ENCODE data around the gene KCNE3.

The KCNE3 gene, protein sequence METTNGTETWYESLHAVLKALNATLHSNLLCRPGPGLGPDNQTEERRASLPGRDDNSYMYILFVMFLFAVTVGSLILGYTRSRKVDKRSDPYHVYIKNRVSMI

DNA sequence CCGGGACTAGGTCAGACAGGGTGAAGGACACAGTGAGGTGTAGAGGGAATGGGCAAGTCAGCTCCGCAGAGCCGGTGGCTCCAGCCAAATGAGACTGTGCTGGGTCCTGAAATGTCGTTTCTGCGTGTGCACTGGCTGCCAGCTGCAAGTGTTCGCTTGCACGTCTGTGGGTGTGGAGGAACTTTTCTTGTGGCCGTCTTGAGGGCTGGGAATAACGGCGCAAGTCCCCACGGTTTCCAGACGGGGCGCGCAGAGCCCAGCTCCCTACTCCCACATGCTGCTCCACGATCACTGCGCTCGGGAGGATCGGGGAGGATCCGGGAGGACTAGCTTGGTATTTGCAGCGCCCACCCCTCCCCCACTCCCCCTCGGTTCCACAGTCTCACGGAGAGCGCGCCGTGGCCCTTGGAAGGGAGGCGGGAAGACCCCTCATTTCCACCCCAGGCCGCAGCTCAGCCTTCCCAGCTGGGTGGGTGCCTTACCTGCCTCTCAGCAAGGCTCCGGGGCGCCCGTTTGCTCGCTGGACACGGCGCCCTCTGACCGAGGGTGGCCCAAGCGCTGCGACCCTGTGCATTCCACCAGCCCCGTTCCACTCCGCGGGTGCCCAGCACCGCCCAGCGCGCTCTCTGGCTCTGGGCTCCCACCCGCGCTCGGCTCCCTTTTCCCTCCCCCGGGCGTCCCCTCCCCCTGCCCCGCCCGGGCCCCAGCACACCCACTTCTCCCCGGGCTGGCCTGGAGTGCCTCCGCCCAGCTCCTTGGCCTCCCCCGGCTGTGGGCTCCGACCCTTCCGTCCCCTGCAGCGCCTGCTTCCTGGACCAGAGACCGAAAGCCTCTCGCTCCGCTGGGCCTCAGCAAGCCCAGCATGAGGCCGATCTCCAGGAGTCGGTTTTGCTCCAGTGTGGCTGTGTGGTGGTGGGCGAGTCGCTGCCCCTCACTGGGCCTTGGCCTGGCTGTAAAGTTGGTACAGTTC is at the start of gene KCNE3:
KCNE3 (minus strand) TSS at position 634 of the 970 bp plus-strand sequence. CDS start 9,986 bp downstream, outside the sequence.
- no peak within 1 kb of the TSS for H3K27ac Mint-ChIP-seq
- no peaks in the 10 kb centered on the region for H3K9me3 Mint-ChIP-seq
- H3K4me3 Mint-ChIP-seq = no peak within 1 kb of the TSS
- H3K36me3 Mint-ChIP-seq (ENCODE audit: low read depth) = no peaks in the 10 kb centered on the region
- H3K4me1 Mint-ChIP-seq (ENCODE audit: low read depth) = peaks cover 3% of the 10 kb centered on the region
- peaks cover 37% of the 10 kb centered on the region for H3K27me3 Mint-ChIP-seq (ENCODE audit: low read depth)

DNA sequence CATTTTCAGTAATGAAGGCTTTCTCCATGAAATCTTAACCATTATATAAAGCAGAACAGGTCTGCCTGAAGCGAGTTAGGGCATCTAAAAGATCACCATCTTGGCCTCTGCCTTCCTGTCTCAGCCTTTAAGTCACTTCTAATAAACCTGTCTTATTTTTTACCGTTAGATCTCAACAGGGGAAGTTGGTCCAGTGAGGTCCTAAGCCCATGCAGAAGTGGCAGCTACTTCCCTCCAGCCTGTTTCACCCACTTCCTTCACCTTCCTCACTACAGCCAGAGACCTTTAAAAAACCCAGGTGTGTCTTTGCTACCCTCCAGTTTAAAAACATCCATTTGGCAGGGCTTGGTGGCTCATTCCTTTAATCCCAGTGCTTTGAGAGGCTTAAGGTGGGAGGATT is 40.2 kb upstream of the KCNE3 start:
- no peaks in the 10 kb centered on the region for H3K36me3 Mint-ChIP-seq (ENCODE audit: low read depth)
- H3K27ac Mint-ChIP-seq = no peak overlapping the region
- H3K9me3 Mint-ChIP-seq = peaks cover under 1% of the 10 kb centered on the region
- peaks cover 6% of the 10 kb centered on the region for H3K27me3 Mint-ChIP-seq (ENCODE audit: low read depth)
- no peaks in the 10 kb centered on the region for H3K4me1 Mint-ChIP-seq (ENCODE audit: low read depth)
- no peak overlapping the region for H3K4me3 Mint-ChIP-seq

DNA sequence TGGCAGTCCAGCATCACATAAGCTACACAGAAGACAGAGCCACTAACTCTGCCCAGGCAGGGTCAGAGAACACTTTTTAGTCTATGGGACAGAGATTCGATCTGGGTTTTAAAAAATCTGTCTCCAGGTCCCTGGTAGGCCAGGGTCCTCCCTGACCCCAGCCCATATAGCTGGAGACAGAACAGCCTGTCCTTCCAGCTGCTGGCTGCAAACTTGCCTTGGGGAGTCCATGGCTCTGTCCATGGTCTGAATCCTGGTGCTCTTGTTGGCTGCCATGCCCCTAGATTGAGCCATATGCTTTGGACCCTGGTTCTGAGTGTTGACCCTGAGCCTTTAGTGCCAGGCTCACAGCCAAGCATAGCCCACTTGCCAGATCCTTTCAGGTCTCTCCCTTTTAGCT is 39.5 kb upstream of the KCNE3 start:
- H3K9me3 Mint-ChIP-seq = peaks cover 6% of the 10 kb centered on the region
- no peak overlapping the region for H3K27ac Mint-ChIP-seq
- H3K4me3 Mint-ChIP-seq = no peak overlapping the region
- no peaks in the 10 kb centered on the region for H3K27me3 Mint-ChIP-seq (ENCODE audit: low read depth)
- no peaks in the 10 kb centered on the region for H3K36me3 Mint-ChIP-seq (ENCODE audit: low read depth)
- no peaks in the 10 kb centered on the region for H3K4me1 Mint-ChIP-seq (ENCODE audit: low read depth)

DNA sequence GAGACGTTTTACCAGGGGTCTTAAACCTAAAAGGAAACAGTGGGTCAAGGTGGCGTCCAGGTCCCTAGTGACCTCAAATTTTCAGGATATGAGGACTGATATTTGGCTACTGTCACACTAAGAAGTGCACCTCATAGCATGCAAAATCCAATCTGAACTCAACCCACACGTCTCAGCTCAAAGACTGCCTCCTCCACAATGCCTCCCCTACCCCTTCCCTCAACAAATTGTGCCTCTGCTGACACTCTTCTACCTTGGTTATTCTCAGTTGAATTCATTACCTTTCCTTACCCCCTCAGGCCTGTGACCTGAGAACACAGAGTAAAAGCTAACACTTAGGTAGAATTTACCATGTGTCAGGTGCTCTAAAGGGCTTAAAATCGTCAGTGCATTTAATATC is 38.6 kb upstream of the KCNE3 start:
- Mint-ChIP-seq H3K36me3 (ENCODE audit: low read depth) (no peaks in the 10 kb centered on the region), H3K9me3 (peaks cover 12% of the 10 kb centered on the region), H3K27ac (no peak overlapping the region), H3K27me3 (ENCODE audit: low read depth) (no peaks in the 10 kb centered on the region), H3K4me1 (ENCODE audit: low read depth) (no peaks in the 10 kb centered on the region), H3K4me3 (no peak overlapping the region)

DNA sequence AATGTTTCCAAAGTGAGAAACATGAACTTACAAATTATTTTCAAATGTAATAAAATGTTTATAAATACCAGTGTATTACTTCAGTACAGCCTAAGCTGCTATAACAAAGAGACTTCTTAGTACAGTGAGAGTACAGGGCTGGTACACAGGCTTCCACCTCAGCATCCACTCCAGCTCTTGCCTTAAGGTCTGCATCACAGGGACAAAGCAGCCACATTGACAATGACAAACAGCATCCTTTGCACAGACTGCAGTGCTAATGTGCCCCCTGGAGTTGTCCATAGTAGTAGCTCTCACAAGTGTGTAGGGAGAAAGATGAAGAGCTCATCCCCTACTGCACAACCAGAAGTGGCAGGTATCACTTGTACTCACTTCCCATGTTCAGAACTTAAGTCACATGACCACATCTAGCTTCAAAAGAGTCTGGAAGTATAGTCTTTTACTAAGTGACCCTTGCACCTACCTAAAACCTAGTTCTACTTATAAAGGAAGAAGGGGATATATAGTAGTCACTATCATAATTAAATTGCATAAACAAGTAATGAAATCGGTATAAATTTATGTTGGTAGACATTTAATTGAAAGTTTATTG is 36.8 kb upstream of the KCNE3 start:
- H3K27me3 Mint-ChIP-seq (ENCODE audit: low read depth) = peaks cover 4% of the 10 kb centered on the region
- no peak overlapping the region for H3K4me3 Mint-ChIP-seq
- H3K27ac Mint-ChIP-seq = no peak overlapping the region
- no peaks in the 10 kb centered on the region for H3K36me3 Mint-ChIP-seq (ENCODE audit: low read depth)
- no peaks in the 10 kb centered on the region for H3K4me1 Mint-ChIP-seq (ENCODE audit: low read depth)
- H3K9me3 Mint-ChIP-seq = peaks cover 12% of the 10 kb centered on the region

DNA sequence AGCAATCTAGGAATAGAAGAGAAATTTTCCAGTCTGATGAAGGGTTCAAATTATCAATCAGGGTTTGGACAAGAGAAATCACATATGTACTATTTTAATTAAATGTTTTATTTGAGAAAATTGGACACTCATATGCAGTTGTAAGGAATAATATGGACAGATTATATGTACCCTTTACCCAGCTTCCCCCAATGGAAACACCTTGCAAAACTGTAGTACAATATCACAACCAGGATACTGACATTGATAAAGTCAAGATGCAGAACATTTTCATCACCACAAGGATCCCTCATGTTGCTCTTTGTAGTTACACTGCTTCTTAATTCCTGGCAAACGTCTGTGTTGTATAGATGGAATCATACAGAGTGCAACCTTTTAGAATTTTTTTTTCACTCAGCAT is 27.6 kb upstream of the KCNE3 start:
- Mint-ChIP-seq H3K4me1 (ENCODE audit: low read depth) (peaks cover 14% of the 10 kb centered on the region), H3K9me3 (no peaks in the 10 kb centered on the region), H3K27ac (no peak overlapping the region), H3K27me3 (ENCODE audit: low read depth) (peaks cover 5% of the 10 kb centered on the region), H3K36me3 (ENCODE audit: low read depth) (no peaks in the 10 kb centered on the region), H3K4me3 (peak overlapping the region; percentile 25)

DNA sequence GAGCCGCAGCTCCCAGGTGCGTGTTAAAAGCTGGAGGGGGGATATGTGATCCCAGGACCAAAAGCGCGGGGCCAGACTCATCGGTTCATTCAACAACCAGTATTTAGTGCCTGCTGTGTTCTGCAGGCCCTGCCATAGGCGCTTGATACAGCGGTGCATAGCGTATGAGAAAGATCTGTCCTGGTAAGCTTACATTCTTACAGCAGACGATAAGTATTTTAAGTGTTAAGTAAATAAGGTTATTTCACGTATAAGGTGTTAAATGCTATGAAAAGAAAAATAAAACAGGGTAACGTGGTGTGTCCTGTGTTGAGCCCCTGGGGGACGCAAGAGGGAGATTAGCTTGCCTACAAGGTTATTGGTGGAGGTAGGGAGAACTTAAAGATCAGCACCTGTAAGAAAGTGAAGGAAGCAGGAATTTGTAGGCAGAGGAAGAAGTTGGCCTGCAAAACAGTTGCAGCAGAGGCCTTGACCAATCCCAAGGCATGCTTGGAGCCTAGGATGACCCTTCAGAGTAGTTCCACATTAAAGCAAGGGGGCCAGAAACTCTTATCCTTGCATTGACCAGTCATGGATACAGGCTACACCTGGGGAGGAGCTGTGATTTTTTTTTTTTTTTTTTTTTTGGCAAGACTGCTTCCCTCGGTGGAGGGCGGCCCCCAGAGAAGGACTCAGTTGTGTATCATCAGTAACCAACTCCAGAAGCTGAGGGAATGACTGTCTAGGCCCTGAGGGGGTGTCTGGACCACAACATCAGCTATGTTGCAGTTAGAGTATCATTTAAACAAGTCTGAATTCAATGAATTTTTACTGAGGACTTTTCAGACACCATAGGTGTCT is 26.7 kb upstream of the KCNE3 start:
- Mint-ChIP-seq H3K27me3 (ENCODE audit: low read depth) (peaks cover 5% of the 10 kb centered on the region), H3K4me3 (peak overlapping the region; percentile 77), H3K4me1 (ENCODE audit: low read depth) (peaks cover 14% of the 10 kb centered on the region), H3K36me3 (ENCODE audit: low read depth) (no peaks in the 10 kb centered on the region), H3K27ac (peak overlapping the region; percentile 72), H3K9me3 (no peaks in the 10 kb centered on the region)

DNA sequence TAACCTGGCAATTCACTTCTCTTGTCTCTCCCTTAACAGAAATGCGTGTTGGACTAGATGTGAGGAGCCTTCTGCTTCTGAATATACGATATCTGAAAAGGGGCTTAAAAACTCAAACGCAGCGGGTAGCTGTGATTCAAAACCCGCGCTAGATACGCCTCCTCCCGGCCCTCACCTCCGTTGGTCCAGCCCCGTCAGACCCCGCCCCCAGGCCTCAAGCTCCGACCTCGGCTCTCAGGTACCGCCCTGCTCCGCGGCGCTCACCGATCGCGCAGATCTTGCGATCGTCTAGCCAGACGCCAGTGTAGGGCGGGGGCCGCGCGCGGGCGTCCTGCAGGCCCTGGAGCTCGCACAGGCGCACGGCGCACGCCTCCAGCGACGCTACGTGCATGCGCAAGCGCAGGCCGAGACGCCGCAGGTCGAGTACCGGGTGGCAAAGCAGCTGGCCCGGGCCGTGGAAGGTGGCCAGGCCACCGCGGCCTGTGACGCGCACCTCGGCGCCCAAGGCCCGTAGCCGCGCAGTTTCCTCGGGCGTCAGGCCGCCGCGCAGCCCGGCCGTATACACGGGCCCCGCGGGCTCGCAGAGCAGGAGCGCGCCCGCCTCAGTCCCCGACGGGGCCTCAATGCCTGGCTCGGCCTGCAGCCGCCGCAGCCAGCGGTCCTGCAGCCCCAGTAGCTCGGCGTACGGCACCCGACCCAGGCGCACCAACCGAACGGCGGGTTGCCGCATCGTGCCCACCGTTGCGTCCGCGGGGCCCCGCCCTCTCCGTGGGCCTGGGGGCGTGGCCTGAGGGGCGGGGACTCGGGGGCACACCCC is 25.8 kb upstream of the KCNE3 start, which contains the start of gene LIPT2:
LIPT2 (minus strand) TSS at position 751 of the 817 bp plus-strand sequence; CDS start at position 730, 21 bp downstream.
- Mint-ChIP-seq H3K27ac (peak within 1 kb of the TSS; percentile 72), H3K4me3 (peak within 1 kb of the TSS; percentile 83), H3K27me3 (ENCODE audit: low read depth) (peaks cover 5% of the 10 kb centered on the region), H3K9me3 (no peaks in the 10 kb centered on the region), H3K4me1 (ENCODE audit: low read depth) (peaks cover 14% of the 10 kb centered on the region), H3K36me3 (ENCODE audit: low read depth) (no peaks in the 10 kb centered on the region)

DNA sequence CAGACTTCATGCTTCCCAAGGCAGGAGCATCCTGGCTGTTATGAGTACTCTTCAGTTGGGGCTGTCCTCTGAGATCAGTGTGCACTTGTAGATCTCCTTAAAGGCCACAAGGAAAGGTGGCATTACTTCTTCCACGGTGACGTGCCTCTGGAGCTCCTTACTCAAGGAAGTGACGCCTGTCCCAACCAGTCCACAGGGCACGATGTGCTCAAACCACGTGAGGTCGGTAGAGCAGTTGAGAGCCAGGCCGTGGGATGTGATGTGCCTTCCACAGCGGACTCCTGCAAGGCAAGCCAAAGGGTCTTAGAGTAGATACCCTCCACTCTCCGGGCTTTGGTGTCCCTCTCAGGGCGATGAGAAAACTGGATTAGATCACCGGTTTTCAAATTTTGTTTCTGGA is 24.7 kb upstream of the KCNE3 start:
- H3K9me3 Mint-ChIP-seq = no peaks in the 10 kb centered on the region
- peaks cover 4% of the 10 kb centered on the region for H3K27me3 Mint-ChIP-seq (ENCODE audit: low read depth)
- no peaks in the 10 kb centered on the region for H3K36me3 Mint-ChIP-seq (ENCODE audit: low read depth)
- H3K27ac Mint-ChIP-seq = peak overlapping the region; percentile 39
- H3K4me1 Mint-ChIP-seq (ENCODE audit: low read depth) = peaks cover 14% of the 10 kb centered on the region
- H3K4me3 Mint-ChIP-seq = peak overlapping the region; percentile 49

DNA sequence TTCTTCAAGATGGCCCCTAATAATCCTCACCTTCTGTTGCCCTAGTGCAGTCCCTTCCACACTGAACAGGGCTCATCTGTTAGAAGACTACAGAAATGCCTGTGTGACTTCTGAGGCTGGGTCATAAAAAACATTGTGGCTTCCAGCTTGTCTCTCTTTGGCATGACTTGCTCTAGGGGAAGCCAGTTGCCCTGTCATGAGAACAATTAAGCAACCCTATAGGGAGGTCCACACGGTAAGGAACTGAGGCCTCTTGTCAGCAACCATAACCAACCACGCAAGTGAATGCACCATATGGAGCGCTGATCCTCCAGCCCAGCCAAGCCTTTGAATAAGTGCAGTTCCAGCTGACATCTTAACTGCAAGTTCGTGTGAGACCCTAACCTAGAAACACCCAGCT is 23.6 kb upstream of the KCNE3 start:
- H3K27me3 Mint-ChIP-seq (ENCODE audit: low read depth) = no peaks in the 10 kb centered on the region
- no peaks in the 10 kb centered on the region for H3K36me3 Mint-ChIP-seq (ENCODE audit: low read depth)
- H3K4me3 Mint-ChIP-seq = no peak overlapping the region
- no peak overlapping the region for H3K27ac Mint-ChIP-seq
- peaks cover 14% of the 10 kb centered on the region for H3K4me1 Mint-ChIP-seq (ENCODE audit: low read depth)
- H3K9me3 Mint-ChIP-seq = no peaks in the 10 kb centered on the region

DNA sequence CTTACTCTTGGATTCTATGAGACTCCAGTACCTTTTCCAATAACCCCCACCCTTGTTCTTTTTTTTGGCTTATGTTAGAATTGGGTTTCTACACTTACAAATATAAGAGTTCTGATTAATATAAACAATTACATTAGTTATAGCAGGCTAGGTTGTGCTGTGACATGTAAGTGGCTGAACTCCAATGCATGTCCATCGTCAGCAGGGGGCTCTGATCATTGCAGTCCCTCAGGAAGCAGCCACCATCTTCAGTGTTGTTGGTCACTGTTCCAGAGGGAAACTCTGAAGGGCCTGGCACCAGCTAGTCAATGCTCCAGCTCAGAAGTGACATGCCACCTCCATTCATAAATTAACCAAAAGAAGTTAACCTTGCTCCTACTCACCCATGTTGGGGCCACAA is 20.5 kb upstream of the KCNE3 start:
- Mint-ChIP-seq H3K27me3 (ENCODE audit: low read depth) (no peaks in the 10 kb centered on the region), H3K27ac (no peak overlapping the region), H3K4me3 (no peak overlapping the region), H3K36me3 (ENCODE audit: low read depth) (no peaks in the 10 kb centered on the region), H3K4me1 (ENCODE audit: low read depth) (peaks cover 7% of the 10 kb centered on the region), H3K9me3 (no peaks in the 10 kb centered on the region)

DNA sequence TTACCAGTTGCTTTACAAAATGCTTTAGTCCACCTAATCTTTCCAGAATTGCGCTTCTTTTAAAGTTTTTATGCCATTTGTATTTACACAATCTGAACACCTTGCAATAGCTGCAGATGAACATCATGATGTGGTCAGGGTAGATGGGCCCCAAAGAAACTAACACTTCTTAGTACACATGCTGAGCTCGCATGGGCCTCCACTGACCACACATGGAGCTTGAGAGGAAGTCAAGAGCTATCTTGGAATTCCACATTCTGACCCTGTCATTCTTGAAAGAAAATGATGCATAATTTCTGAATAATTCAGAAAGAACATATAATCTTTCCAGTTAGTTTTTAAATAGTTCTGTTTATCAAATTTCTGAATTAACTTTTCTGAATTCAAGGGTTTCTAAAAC is 18.5 kb upstream of the KCNE3 start:
- no peak overlapping the region for H3K4me3 Mint-ChIP-seq
- H3K27ac Mint-ChIP-seq = no peak overlapping the region
- H3K36me3 Mint-ChIP-seq (ENCODE audit: low read depth) = no peaks in the 10 kb centered on the region
- no peaks in the 10 kb centered on the region for H3K9me3 Mint-ChIP-seq
- H3K27me3 Mint-ChIP-seq (ENCODE audit: low read depth) = peaks cover 5% of the 10 kb centered on the region
- H3K4me1 Mint-ChIP-seq (ENCODE audit: low read depth) = peaks cover 2% of the 10 kb centered on the region

DNA sequence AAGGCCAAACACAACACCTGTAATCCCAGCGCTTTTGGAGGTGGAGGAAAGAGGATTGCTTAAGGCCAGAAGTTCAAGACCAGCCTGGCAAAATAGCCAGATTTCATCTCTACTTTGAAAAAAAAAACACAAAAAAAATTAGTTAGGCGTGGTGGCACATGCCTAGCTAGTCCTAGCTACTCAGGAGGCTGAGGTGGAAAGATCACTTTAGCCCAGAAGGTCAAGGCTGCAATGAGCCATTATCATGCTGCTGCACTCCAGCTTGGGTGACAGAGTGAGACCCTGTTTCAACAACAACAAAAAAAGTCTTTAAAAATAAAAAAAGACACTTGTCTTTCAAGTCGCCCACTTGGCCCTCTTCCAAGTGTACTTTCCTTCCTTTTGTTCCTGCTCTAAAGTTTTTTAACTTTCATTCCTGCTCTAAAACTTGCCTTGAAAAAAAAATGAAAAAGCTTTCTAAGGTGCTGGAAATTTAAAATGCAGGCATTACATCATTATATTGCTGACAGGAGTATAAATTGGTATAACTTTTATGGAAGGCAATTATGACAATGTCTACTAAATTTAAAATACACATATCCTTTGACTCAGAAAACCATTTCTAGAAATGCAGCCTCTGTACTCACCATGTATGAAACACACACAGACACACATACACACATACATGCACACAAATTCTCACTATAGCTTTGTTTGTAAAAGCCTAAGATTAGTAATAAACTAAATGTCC is 13.5 kb upstream of the KCNE3 start:
- H3K36me3 Mint-ChIP-seq (ENCODE audit: low read depth) = no peaks in the 10 kb centered on the region
- H3K27me3 Mint-ChIP-seq (ENCODE audit: low read depth) = peaks cover 9% of the 10 kb centered on the region
- no peak overlapping the region for H3K27ac Mint-ChIP-seq
- H3K4me1 Mint-ChIP-seq (ENCODE audit: low read depth) = peaks cover 2% of the 10 kb centered on the region
- H3K9me3 Mint-ChIP-seq = no peaks in the 10 kb centered on the region
- H3K4me3 Mint-ChIP-seq = no peak overlapping the region

All from T-helper 1 cell treated with Interleukin-12 subunit alpha and Interleukin-12 subunit beta and Interleukin-4 antibody, amounts not matched to agents 30 μg/mL and 1 μg/mL, for 36 hours (primary cell).